Sigmoid colon (tissue), 4 donors: Measurements from ENCODE around the gene COPZ1.
A peak's percentile ranks its signal among the peaks of the same experiment; 100 is the strongest.

Experiments
- CTCF ChIP-seq, 4 experiments: fragments of 450-650 bp in 3 of 4; fragments of 200-600 bp in 1 of 4; IDR thresholded peaks; one replicate each; pipeline ENCODE4 v1.5.1; 2016 to 2019; ENCODE audit warnings: antibody characterized with exemption in 4 of 4, mild to moderate bottlenecking in 3 of 4, moderate library complexity in 2 of 4
- EP300 ChIP-seq, 4 donors: sonication (generic); formaldehyde crosslinking; IDR thresholded peaks; one replicate each; pipeline ENCODE4 v1.6.1; 2017; ENCODE audit warnings: antibody characterized with exemption in 4 of 4

GRCh38 chr12:54285150-54286041, 39.5 kb upstream of the COPZ1 start:
- TF ChIP-seq CTCF (IDR thresholded peaks at IDR 0.05) (peak in 1 of 4 experiments; percentile 14), EP300 (IDR thresholded peaks at IDR 0.05) (no peak)
